ENCODE data around the gene CMTM7. TPM values are rescaled to one million over a fixed set of nuclear protein-coding genes. Genes with fewer than 3 reads are reported as not detected.

Gene CMTM7
- total and polyA plus RNA-seq, 2 of the 8 experiments (the other 6 are each of a cell fraction or from before 2014, with no cell fraction given) = 33.3 to 65.8 TPM

DNA sequence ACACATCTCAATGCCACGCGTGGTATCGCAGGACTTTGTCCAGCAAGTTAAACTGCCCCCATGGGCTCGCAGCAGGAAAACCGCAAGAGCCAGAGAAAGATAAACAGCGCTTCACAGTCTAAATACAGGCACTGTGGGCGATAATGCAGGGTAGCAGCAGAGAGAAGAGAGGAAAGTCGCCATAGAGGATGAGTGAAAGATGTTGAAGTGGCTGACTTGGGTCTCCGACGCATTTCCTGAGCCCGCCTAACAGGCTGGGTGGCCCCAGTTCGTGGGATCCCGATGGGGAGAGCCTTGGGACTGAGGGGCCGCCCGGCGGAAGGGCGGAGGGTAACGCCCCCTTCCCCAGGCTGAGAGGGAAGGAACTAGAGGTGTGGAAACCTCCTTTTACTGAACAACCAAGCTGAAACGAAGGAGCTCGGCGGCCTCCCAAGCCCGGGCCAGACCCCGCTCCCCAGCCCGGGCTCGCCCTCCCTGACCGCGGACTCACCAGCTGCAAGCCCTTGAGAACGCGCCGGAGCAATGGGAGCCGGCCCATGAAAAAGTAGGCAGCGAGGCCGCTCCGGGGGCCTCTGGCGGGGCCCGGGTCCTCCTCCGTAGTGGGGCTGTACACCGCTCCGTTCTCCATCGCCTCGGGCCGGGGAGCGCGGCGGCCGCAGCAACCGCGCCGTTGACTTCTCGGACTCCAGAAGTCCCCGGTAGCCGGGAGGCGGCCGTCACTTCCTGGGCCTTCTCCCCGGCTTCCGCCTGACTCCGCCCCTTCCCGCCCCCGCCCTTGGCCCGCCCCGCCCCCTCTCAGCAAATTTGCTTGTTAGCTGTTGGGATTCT, 110.7 kb downstream of the CMTM7 start, which contains the start of gene CMTM6 (continued):
- TF ChIP-seq E2F6 (IDR thresholded peaks at IDR 0.05) (no peak), SIRT6 (IDR thresholded peaks at IDR 0.05; ENCODE audit: low read length) (no peak), BCL11A (IDR thresholded peaks at IDR 0.05; ENCODE audit: low read depth in 2 of 2, low read length in 2 of 2) (no peak), ASH2L (IDR thresholded peaks at IDR 0.05; ENCODE audit: low read length) (peak; percentile 85), ATF2 (IDR thresholded peaks at IDR 0.05; ENCODE audit: low read length) (no peak), GABPA (IDR thresholded peaks at IDR 0.05; ENCODE audit: borderline replicate concordance, insufficient read depth, low read length) (no peak; the same call in 1 of the 2 replicates), KDM4A (IDR thresholded peaks at IDR 0.05; ENCODE audit: low read depth, low read length, severe bottlenecking) (peak; percentile 79), RNF2 (IDR thresholded peaks at IDR 0.05; ENCODE audit: borderline replicate concordance, low read depth, low read length, missing control alignments, poor library complexity, severe bottlenecking) (no peak), RAD21 (IDR thresholded peaks at IDR 0.05 in 1 of 2, conservative IDR thresholded peaks at IDR 0.05 in 1 of 2; ENCODE audit: low read depth in 2 of 2, low read length in 2 of 2) (no peak), HDAC6 (IDR thresholded peaks at IDR 0.05; ENCODE audit: low read depth, low read length) (no peak), SIX5 (IDR thresholded peaks at IDR 0.05; ENCODE audit: low read depth, low read length) (no peak), EP300 (IDR thresholded peaks at IDR 0.05; ENCODE audit: borderline replicate concordance in 1 of 2, low read depth in 2 of 2, low read length in 2 of 2) (no peak), SIN3A (conservative IDR thresholded peaks at IDR 0.05 in 1 of 2, IDR thresholded peaks at IDR 0.05 in 1 of 2; ENCODE audit: low read depth in 1 of 2, low read length in 2 of 2) (peak; percentile 59 to 78; a peak in 2 of 4 replicates), JUN (IDR thresholded peaks at IDR 0.05; ENCODE audit: low read depth, low read length) (no peak), ZNF274 (IDR thresholded peaks at IDR 0.05; ENCODE audit: borderline replicate concordance, extremely low read depth, low read length) (no peak)
